Measurements from ENCODE around the gene ZNF594. TPM values are rescaled to one million over a fixed set of nuclear protein-coding genes. Genes with fewer than 3 reads are reported as not detected.
"Not testable (repeated sequence)": the region's sequence is repeated elsewhere in the genome, so short reads cannot be mapped to it uniquely, and the experiment has no call there.

ZNF594 gene
- 10 to 100 TPM in 1 of 2 donors, 1 to 10 TPM in 1; 9.8 to 19.7 TPM for total RNA-seq

DNA sequence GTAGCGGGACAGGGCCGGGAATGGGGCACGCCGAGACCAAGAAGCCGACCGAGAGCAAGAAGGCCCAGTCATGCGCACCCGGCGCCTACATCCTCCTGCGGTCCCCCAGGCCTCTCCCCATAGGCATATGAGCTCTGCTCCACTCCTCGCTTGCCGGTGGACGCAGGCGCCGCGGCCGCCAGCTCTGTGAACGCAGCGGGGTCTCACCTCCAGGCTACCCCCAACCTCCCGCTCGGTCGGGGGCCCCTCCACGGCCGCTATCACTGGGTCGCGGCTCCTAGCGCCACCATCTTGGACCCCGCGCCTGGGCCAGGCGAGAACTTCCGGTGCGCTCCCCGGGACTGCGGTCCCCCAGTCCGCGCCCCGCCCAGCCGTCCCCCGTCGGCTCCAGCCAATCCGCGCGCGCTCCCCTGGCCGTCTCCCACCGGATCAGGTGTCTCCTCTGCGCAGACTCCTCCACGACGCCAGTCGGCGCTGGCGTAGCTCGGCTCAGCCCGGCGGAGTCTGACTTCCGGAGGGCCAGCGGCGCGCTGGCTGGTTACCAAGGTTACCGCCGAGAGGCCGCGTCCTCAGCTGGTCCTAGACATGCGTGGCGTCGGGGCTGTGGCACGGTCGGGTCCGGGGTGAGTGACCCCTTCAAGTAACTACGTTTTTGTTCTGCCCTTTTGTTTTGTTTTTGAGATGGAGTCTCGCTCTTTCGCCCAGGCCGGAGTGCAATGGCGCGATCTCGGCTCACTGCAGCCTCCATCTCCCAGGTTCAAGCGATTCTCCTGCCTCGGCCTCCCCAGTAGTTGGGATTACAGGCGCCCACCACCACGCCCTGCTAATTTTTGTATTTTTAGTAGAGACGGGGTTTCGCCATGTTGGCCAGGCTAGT, at the start of gene ZNF594:
TSS of gene ZNF594 (minus strand) at position 328 of the 877 bp plus-strand sequence. CDS start 7,612 bp downstream, outside the sequence.
- peaks cover 25% of the 10 kb centered on the region for H3K36me3 Mint-ChIP-seq
- peak; percentile 100 for ATAC-seq

DNA sequence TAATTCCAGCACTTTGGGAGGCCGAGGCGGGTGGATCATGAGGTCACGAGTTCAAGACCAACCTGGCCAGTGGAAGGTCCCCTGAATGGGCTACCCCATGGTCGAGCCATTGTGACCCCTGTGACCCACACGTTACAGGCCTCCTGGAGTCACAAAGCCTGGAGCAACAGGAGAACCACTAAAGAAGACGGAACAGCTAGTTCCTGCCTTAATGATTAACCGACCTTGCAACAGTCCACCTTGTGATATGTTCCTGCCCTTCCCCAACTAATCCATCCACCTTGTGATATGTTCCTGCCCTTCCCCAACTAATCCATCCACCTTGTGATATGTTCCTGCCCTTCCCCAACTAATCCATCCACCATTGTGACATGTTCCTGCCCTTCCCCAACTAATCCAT, 48.1 kb upstream of the ZNF594 start:
- not testable (repeated sequence) for H3K9me3 Mint-ChIP-seq; H3K36me3 Mint-ChIP-seq; ATAC-seq; DNase-seq (ENCODE audit: low spot score); H3K4me3 Mint-ChIP-seq; H3K27me3 Mint-ChIP-seq
- Mint-ChIP-seq H3K27ac (peak overlapping the region in 1 of 2 donors; percentile 80), H3K4me1 (ENCODE audit: low read depth in 2 of 2) (peaks cover 49 to 53% of the 10 kb centered on the region in 2 donors)

More for the DNA sequence above, at the start of gene ZNF594:
- peak within 1 kb of the TSS; percentile 91 for H3K4me3 Mint-ChIP-seq
- peak within 1 kb of the TSS; percentile 85 to 89 for H3K27ac Mint-ChIP-seq
- no peaks in the 10 kb centered on the region for H3K27me3 Mint-ChIP-seq
- peak; percentile 99 for DNase-seq (ENCODE audit: low spot score)
- peaks cover 31 to 34% of the 10 kb centered on the region in 2 donors for H3K4me1 Mint-ChIP-seq (ENCODE audit: low read depth in 2 of 2)
- peaks cover 4% of the 10 kb centered on the region for H3K9me3 Mint-ChIP-seq

DNA sequence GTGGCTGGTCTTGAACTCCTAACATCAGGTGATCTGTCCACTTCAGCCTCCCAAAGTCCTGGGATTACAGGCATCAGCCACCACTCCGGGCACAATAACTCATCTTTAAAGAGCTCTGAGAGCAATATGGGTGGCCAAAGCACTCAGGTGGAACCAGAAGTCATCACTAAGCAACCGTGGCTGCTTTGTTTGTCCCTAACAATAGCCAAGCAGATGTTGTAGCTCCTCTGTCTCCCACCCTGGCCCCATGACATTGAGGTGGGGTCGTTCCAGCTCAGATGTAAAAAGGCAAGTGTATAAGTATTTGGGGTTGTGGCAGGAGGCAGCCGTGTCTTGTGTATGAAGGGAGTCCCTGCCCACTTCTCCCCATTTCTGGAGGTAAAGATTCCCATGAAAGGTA, 46.7 kb upstream of the ZNF594 start:
- peak overlapping the region; percentile 89 to 92 for H3K27ac Mint-ChIP-seq
- H3K4me3 Mint-ChIP-seq = no peak overlapping the region
- ATAC-seq (no peak), DNase-seq (ENCODE audit: low spot score) (no peak)
- no peaks in the 10 kb centered on the region for H3K27me3 Mint-ChIP-seq
- peaks cover 58% of the 10 kb centered on the region in 2 donors for H3K4me1 Mint-ChIP-seq (ENCODE audit: low read depth in 2 of 2)
- no peaks in the 10 kb centered on the region for H3K36me3 Mint-ChIP-seq
- H3K9me3 Mint-ChIP-seq = peaks cover 7% of the 10 kb centered on the region

DNA sequence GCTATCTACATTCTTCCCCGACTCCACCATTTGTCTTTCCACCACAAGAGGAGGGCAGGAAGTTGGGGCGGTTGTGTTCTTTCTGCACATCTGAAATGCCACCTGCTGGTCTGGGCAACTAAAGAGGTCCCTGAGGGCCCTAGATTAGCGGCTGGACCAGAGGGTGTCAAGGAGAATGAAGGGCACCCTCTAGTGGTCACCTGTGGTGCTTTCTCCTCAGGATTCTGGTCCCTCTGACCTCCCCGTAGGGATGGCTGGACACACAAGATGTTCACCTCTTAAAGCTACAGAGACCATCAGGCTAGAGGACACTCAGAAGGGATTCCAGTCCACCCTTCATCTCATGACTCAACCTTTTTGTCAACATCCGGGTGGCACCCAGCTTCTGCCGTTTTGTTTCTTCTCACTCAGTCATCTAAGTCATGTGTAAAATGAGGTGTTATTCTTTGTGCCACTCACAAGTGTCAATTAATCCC, 45.9 kb upstream of the ZNF594 start:
- Mint-ChIP-seq H3K4me1 (ENCODE audit: low read depth in 2 of 2) (peaks cover 55 to 58% of the 10 kb centered on the region in 2 donors), H3K36me3 (no peaks in the 10 kb centered on the region), H3K4me3 (peak overlapping the region; percentile 56), H3K27me3 (no peaks in the 10 kb centered on the region), H3K27ac (peak overlapping the region; percentile 89 to 92), H3K9me3 (peaks cover 7% of the 10 kb centered on the region)
- ATAC-seq (peak; percentile 91), DNase-seq (ENCODE audit: low spot score) (peak; percentile 77)

DNA sequence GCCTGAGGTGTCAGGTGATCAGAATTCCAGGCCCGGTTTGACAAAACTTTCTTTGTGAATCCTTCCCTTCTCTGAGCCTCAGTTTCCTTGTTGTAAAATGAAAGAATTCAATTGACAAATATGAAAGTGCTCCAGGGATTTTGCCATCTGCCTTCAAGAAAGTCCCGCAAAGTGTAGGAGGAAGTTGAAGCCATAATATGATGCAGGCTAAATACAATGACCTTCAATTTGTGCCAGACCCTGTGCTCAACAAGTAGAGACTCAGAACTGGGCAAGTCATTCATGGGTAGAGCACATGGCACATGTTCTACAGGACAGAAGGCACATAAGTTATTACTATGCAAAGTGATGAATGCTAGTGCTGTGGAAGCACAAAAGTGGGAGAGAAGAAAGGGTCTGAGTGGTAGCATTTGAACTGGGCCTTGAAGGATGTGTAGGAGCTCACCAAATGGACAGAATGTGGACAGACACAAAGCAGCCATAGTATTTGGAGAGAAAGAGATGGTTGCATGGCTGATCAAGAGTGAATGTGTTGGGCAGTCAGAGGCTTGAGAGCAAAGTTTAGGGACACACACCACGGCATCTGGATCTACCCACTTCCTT, 45.4 kb upstream of the ZNF594 start:
- Mint-ChIP-seq H3K36me3 (no peaks in the 10 kb centered on the region), H3K4me1 (ENCODE audit: low read depth in 2 of 2) (peaks cover 50 to 58% of the 10 kb centered on the region in 2 donors), H3K9me3 (peaks cover 7% of the 10 kb centered on the region), H3K27ac (peak overlapping the region; percentile 89 to 92), H3K27me3 (no peaks in the 10 kb centered on the region), H3K4me3 (peak overlapping the region; percentile 56)
- ATAC-seq (no peak), DNase-seq (ENCODE audit: low spot score) (no peak)

DNA sequence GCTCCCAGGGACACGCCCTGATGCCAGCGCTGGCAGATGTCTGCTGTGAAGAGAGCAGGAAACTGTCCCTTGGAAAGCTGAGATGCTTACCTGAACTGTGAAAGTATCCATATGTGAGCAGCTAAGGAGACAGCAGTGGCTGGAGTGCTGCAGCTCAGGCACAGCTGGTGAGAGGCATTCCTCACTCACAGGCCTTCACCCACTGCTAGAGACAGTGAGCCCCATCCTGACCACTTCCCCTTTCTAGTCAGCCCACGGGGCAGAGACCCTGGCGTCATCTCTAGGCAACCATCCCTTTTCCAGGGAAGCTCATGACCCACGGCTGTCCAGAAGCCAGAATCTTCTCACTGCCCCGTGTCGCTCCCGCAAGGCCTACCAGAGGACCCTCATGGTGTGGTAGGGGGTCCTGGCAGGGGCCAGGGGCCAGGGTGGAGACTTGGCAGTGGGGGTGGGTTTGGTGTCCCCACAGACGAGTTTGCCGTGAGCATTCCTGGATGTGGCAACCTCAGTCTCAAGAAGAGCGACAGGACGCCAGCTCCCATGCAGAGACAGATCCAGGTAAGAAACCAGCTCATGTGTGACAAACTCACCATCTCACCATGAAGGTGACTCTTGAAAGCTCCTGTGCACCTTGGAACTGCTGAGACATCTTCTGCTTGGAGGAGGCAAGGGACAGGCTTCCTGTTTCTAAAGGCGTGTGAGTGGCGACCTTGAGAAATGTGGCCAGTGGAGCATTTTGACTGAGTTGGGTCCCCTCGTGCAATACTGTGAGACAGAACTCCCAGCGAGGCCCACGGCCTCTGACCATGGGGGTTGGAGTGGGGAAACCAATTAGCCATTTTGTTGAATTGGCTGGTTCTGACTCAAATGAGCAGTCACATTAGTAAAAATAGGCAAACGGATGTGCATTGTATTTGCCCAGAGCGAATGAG, 43.2 kb upstream of the ZNF594 start, which contains the start of gene SCIMP:
TSS of gene SCIMP (minus strand) at position 216 of the 932 bp plus-strand sequence. CDS start at position 111, 105 bp downstream.
- Mint-ChIP-seq H3K27ac (peak within 1 kb of the TSS in 1 of 2 donors; percentile 75), H3K4me3 (no peak within 1 kb of the TSS)

DNA sequence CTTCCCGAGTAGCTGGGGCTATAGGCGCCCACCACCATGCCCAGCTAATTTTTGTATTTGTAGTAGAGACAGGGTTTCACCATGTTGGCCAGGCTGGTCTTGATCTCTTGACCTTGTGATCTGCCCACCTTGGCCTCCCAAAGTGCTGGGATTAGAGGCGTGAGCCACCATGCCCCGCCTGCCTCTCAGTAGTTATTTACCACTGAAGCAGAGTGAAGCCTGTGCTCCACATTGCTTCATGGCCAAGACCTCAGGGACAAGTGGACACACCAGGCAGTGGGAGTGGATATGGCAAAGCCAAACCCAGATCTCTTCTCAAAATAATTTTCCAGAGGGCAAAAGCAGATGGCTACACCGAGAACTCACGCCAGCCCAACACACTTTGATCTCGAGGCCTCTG, 41.8 kb upstream of the ZNF594 start:
- H3K9me3 Mint-ChIP-seq; H3K36me3 Mint-ChIP-seq; DNase-seq (ENCODE audit: low spot score); H3K4me3 Mint-ChIP-seq; ATAC-seq; H3K27me3 Mint-ChIP-seq: not testable (repeated sequence)
- H3K4me1 Mint-ChIP-seq (ENCODE audit: low read depth in 2 of 2) = peaks cover 52 to 64% of the 10 kb centered on the region in 2 donors
- H3K27ac Mint-ChIP-seq = peak overlapping the region in 1 of 2 donors; percentile 75

More for the DNA sequence above, 43.2 kb upstream of the ZNF594 start, which contains the start of gene SCIMP:
- Mint-ChIP-seq H3K9me3 (peaks cover 3% of the 10 kb centered on the region), H3K36me3 (no peaks in the 10 kb centered on the region), H3K27me3 (no peaks in the 10 kb centered on the region), H3K4me1 (ENCODE audit: low read depth in 2 of 2) (peaks cover 47 to 60% of the 10 kb centered on the region in 2 donors)
- ATAC-seq (no peak), DNase-seq (ENCODE audit: low spot score) (no peak)

DNA sequence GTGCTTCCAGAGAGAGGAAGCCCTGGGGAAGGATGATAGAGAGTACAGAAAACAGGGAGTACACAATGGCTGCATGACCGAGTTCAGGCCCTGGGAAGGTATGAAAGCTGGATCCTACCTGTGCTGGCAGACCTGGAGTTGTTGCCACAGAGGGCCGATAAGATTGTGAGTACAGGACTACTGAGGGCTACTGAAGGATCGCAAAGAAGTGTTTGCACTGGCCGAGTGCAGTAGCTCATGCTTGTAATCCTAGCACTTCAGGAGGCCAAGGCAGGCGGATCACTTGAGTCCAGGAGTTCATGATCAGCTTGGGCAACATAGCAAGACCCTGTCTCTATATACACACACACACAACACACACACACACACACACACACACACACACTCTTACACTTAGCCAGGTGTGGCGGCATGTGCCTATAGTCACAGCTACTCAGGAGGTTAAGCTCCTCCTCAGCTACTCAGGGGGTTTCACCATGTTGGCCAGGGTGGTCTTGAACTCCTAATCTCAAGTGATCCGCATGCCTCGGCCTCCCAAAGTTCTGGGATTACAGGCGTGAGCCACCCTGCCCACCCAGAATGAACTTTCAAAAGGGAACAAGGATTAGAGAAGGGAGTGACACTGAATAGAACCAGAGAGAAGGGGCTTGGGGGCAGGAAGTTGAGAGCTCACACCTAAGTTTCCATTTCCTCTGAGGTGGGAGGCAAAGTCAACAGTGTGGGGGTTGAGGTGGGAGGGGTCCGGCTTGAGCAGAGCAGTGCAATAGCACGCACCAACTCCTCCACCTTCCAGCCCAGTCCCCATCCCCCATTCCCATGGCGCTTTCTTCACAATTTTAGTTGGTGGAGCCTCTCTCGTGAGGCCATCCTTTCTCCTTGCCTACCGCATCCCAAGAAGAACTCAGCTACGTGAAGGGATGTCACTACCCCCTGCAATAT, 35.5 kb upstream of the ZNF594 start:
- ATAC-seq (peak; percentile 64 to 82), DNase-seq (ENCODE audit: low spot score) (peak; percentile 73)

DNA sequence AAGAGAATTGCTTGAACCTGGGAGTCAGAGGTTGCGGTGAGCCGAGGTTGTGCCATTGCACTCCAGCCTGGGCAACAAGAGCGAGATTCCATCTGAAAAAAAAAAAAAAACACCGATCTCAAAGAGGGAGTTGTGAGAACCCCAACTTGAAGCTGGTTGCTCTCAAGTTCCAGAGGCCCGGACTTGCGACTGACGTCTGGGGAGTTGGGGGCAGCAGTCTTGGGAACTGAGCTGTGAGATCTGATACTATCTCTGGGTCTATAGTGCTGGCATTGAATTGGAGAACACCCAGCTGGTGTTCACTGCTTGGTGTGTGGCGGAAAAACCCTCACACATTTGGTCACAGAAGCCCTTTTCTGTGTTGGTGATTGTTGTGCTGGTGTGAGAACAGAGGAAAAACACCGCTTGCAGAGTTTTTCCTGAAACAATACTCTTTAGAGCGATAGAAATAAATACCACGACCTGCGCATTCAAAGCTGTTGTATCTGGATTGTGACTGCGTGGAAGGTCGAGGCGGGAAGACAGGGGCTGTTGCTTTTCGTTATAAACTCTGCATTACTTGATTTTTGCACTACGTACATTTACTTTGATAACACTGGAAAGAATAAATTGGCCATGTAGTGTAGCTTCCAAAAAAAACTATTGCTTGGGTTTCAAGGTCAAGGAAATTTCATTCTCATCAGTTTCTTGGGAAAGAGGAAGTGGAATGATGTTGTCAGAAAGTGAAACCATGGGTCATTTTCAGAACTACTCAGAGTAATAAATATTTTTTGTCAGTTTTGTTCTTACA, 34.2 kb upstream of the ZNF594 start:
- H3K4me3 Mint-ChIP-seq = peak overlapping the region; percentile 73
- ATAC-seq (peak in 1 of 2 donors; percentile 63), DNase-seq (ENCODE audit: low spot score) (peak; percentile 63)
- H3K4me1 Mint-ChIP-seq (ENCODE audit: low read depth in 2 of 2) = peaks cover 57 to 67% of the 10 kb centered on the region in 2 donors
- H3K36me3 Mint-ChIP-seq = no peaks in the 10 kb centered on the region
- H3K27ac Mint-ChIP-seq = peak overlapping the region; percentile 80 to 95
- no peaks in the 10 kb centered on the region for H3K9me3 Mint-ChIP-seq
- H3K27me3 Mint-ChIP-seq = no peaks in the 10 kb centered on the region

More for the DNA sequence above, 35.5 kb upstream of the ZNF594 start:
- Mint-ChIP-seq H3K4me1 (ENCODE audit: low read depth in 2 of 2) (peaks cover 48 to 64% of the 10 kb centered on the region in 2 donors), H3K4me3 (peak overlapping the region; percentile 73), H3K9me3 (no peaks in the 10 kb centered on the region), H3K27me3 (no peaks in the 10 kb centered on the region), H3K27ac (peak overlapping the region; percentile 80 to 95), H3K36me3 (no peaks in the 10 kb centered on the region)

DNA sequence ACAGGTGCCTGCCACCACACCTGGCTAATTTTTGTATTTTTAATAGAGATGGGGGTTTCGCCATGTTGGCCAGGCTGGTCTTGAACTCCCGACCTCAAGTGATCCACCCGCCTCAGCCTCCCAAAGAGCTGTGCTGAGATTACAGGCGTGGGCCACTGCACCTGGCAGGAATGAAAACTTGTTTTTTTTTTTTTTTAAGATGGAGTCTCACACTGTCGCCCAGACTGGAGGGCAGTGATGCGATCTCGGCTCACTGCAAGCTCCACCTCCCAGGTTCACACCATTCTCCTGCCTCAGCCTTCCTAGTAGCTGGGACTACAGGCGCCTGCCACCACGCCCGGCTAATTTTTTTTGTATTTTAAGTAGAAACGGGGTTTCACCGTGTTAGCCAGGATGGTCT, 30.2 kb upstream of the ZNF594 start:
- not testable (repeated sequence) for H3K9me3 Mint-ChIP-seq; H3K36me3 Mint-ChIP-seq; ATAC-seq; DNase-seq (ENCODE audit: low spot score); H3K27me3 Mint-ChIP-seq
- peaks cover 40 to 48% of the 10 kb centered on the region in 2 donors for H3K4me1 Mint-ChIP-seq (ENCODE audit: low read depth in 2 of 2)
- peak overlapping the region; percentile 91 for H3K4me3 Mint-ChIP-seq
- peak overlapping the region; percentile 92 to 95 for H3K27ac Mint-ChIP-seq

DNA sequence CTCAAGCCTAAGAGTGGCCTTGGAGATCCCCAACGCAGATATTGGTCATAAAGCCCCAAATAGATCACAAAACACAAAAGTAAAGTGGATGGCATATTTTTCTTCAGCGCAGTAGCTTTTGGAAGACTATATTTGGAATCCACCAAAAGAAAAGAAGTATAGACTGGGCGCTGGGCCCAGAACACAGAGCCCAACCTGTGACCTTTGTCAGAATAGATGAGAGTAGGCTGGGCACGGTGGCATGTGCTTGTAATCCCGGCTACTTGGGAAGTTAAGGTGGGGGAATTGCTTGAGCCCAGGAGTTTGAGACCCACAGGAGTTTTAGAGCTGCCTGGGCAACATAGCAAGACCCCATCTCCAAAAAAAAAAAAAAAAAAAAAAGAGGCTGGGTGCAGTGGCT, 28.4 kb upstream of the ZNF594 start:
- Mint-ChIP-seq H3K4me1 (ENCODE audit: low read depth in 2 of 2) (peaks cover 25 to 34% of the 10 kb centered on the region in 2 donors), H3K27ac (peak overlapping the region; percentile 92 to 95)

More for the DNA sequence above, 28.4 kb upstream of the ZNF594 start:
- no peak for DNase-seq (ENCODE audit: low spot score)
- Mint-ChIP-seq H3K9me3 (no peaks in the 10 kb centered on the region), H3K36me3 (no peaks in the 10 kb centered on the region), H3K4me3 (peak overlapping the region; percentile 34), H3K27me3 (no peaks in the 10 kb centered on the region)
- no peak for ATAC-seq

Measured in natural killer cell treated with Interleukin-12 subunit alpha and Interleukin-12 subunit beta and Interleukin-15 and Interleukin-18, amount 100 ng/mL, for 72 hours (primary cell).